Naive thymus-derived CD8-positive, alpha-beta T cell (primary cell): Measurements from ENCODE around the gene EXPH5. TPM values are rescaled to one million over a fixed set of nuclear protein-coding genes. Genes with fewer than 3 reads are reported as not detected.

Source experiments
- ATAC-seq, 2 donors: fragments of 150-1000 bp; cut with Tn5 transposase in 1 of 2; sonication (Bioruptor Pico), chemical (Tn5 transposase) in 1 of 2; 1 replicate in 1 of 2; 2 replicates in 1 of 2; pipeline ENCODE4 v1.10.0; 2021; ENCODE audit warnings: mild to moderate bottlenecking in 2 of 2, moderate library complexity in 2 of 2
- POLR2A ChIA-PET: fragments of 350-600 bp; sonication (Branson Sonifier 250); formaldehyde crosslinking; loops from one replicate; lab custom pipeline; 2021; ENCODE audit warnings: antibody characterized with exemption; lab: Charles Lee
- DNase-seq, 10 donors: peaks; one replicate each; pipeline versions ENCODE4 v3.0.0 to v3.0.0-alpha.2; 2020 to 2022
- H3K27ac Mint-ChIP-seq, 10 donors: one replicate each; pipeline ENCODE4 v1.8.0; 2020 to 2022; ENCODE audit warnings: mild to moderate bottlenecking in 10 of 10, mixed read lengths in 10 of 10, moderate library complexity in 4 of 10, inconsistent platforms in 1 of 10
- H3K27me3 Mint-ChIP-seq, 5 donors: one replicate each; pipeline ENCODE4 v1.8.0; 2021 to 2022; ENCODE audit warnings: mixed read lengths in 5 of 5
- H3K36me3 Mint-ChIP-seq, 3 donors: one replicate each; pipeline ENCODE4 v1.8.0; 2020 to 2022; ENCODE audit warnings: mixed read lengths in 3 of 3, mild to moderate bottlenecking in 2 of 3, inconsistent platforms in 1 of 3
- H3K4me1 Mint-ChIP-seq, 4 donors: one replicate each; pipeline ENCODE4 v1.8.0; 2021 to 2022; ENCODE audit warnings: mixed read lengths in 4 of 4
- H3K4me3 Mint-ChIP-seq, 10 donors: one replicate each; pipeline ENCODE4 v1.8.0; 2020 to 2022; ENCODE audit warnings: mild to moderate bottlenecking in 10 of 10, mixed read lengths in 10 of 10, moderate library complexity in 6 of 10, inconsistent platforms in 1 of 10
- H3K9me3 Mint-ChIP-seq, 9 donors: one replicate each; pipeline ENCODE4 v1.8.0; 2020 to 2022; ENCODE audit warnings: mixed read lengths in 9 of 9, mild to moderate bottlenecking in 3 of 9, inconsistent platforms in 1 of 9, moderate library complexity in 1 of 9
- polyA plus RNA-seq, 3 donors: library from polyadenylated mRNA; unstranded; fragments of 300-500 nt; fragmentation: Illumina TruSeq; gene quantifications; one replicate each; pipeline ENCODE4 v1.2.3, GENCODE V29; 2021
- total RNA-seq, 8 experiments: library from RNA in 2 of 8; stranded (reverse) in 2 of 8; gene quantifications; one replicate each; pipeline ENCODE4 v1.2.3 and lab custom pipeline; 2021 to 2026

Gene EXPH5
- total and polyA plus RNA-seq, 5 experiments from 2014 or later: 0.82 to 8.7 (median 2.3) TPM

DNA sequence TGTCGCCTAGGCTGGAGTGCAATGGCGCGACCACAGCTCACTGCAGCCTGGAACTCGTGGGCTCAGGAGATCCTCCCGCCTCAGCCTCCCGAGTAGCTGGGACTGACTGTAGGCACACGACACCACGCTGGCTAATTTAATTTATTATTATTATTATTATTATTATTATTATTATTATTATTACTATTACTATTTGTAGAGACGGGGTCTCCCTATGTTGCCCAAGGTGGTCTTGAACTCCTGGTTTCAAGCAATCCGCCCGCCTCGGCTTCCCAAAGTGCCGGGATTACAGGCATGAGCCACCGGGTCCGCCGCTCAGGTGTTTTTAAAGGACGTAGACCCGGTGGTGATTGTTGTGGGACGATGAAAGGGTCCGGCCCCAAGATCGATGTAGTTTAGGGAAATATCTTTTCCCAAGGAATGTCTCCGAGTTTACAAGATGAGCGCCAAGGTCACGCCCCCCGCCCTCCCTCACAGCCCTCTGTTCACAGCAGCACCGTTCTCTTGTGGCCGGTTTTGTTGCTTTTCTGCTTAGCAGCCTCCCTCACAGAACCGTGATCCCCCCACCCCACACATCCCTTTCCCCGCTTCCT lies 94.7 kb downstream of the EXPH5 start:
- POLR2A ChIA-PET: interaction anchor here (0.9 to 1.2 kb wide), 3 partner anchors 32 to 167 kb away, joined by 3 to 10 read pairs (median 3); partner anchors contain the start of genes C11orf65 and DDX10
- DNase-seq: no peak
- ATAC-seq: no peak
- H3K36me3 Mint-ChIP-seq: peaks cover 2 to 4% (median 3%) of the 10 kb centered on the region in 3 donors
- no peaks in the 10 kb centered on the region for H3K9me3 Mint-ChIP-seq
- H3K27me3 Mint-ChIP-seq: no peaks in the 10 kb centered on the region
- H3K27ac Mint-ChIP-seq: peak overlapping the region; percentile 78 to 96 (median 91)
- peak overlapping the region; percentile 82 to 96 (median 89) for H3K4me3 Mint-ChIP-seq
- peaks cover 9 to 34% (median 28%) of the 10 kb centered on the region in 4 donors for H3K4me1 Mint-ChIP-seq

DNA sequence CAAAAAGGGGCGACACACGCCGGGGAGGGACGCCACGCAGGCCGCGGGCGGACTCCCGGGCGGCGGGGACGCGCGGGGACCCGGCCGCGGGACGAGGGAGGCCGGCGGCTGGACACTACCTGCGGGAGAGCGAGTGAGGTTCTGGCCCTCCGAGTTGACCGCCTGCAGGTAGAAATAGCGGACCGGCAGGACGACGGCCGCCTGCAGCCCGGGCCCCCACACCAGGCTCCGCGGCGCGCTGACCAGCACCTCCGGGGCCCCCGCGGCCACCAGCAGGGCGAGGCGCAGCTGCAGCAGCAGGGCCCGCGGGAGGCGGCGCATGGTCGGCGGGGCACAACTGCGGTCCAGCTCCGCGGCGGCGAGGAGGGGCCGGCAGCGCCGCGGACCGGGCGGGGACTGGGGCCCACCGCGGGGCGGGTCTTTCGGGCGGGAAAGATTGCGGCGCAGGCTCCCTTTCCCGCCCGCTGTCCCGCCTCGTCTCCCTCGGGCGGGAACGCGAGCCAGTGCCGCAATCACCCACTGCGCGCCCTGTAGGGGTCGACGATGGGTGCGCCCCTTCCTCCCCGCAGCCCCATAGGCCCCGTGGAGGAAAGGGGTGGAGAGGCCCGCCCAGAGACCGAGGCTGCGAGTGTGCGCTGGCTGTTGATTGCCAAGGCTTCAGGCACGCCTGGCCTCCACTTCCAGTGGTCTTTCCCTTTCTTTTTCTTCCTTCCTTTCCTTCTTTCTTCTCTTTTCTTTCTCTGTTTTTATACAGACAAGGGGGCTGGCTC lies 95.3 kb downstream of the EXPH5 start, which contains the start of gene POGLUT3:
TSS of gene POGLUT3 (minus strand) at position 339 of the 770 bp plus-strand sequence. CDS start at position 321, 18 bp downstream.
- Mint-ChIP-seq H3K36me3 (peaks cover 2 to 4% (median 3%) of the 10 kb centered on the region in 3 donors), H3K4me3 (peak within 1 kb of the TSS; percentile 89 to 100 (median 96)), H3K27ac (peak within 1 kb of the TSS; percentile 95 to 100 (median 99)), H3K4me1 (peaks cover 9 to 36% (median 28%) of the 10 kb centered on the region in 4 donors), H3K9me3 (no peaks in the 10 kb centered on the region), H3K27me3 (no peaks in the 10 kb centered on the region)
- ATAC-seq: peak; percentile 66 to 68
- peak; percentile 25 to 72 (median 48) for DNase-seq
- POLR2A ChIA-PET: interaction anchor here (0.6 to 1.2 kb wide), 7 partner anchors 8 to 167 kb away, joined by 3 to 10 read pairs (median 3); partner anchors contain the start of genes C11orf65, DDX10 and EXPH5

- H3K27ac Mint-ChIP-seq: peak overlapping the region; percentile 95 to 100 (median 99)
- H3K9me3 Mint-ChIP-seq: no peaks in the 10 kb centered on the region
- peak overlapping the region; percentile 89 to 100 (median 96) for H3K4me3 Mint-ChIP-seq
- POLR2A ChIA-PET: interaction anchor here (0.6 to 1.2 kb wide), 7 partner anchors 8 to 168 kb away, joined by 3 to 10 read pairs (median 3); partner anchors contain the start of genes C11orf65, DDX10 and EXPH5
- H3K36me3 Mint-ChIP-seq: peaks cover 2 to 4% (median 3%) of the 10 kb centered on the region in 3 donors
- H3K4me1 Mint-ChIP-seq: peaks cover 9 to 36% (median 28%) of the 10 kb centered on the region in 4 donors
- no peaks in the 10 kb centered on the region for H3K27me3 Mint-ChIP-seq
- DNase-seq (peak; percentile 43 to 82 (median 71)), ATAC-seq (peak; percentile 81 to 83)
Observed at GRCh38 chr11:108497317-108498045, 96.1 kb downstream of the EXPH5 start.

DNA sequence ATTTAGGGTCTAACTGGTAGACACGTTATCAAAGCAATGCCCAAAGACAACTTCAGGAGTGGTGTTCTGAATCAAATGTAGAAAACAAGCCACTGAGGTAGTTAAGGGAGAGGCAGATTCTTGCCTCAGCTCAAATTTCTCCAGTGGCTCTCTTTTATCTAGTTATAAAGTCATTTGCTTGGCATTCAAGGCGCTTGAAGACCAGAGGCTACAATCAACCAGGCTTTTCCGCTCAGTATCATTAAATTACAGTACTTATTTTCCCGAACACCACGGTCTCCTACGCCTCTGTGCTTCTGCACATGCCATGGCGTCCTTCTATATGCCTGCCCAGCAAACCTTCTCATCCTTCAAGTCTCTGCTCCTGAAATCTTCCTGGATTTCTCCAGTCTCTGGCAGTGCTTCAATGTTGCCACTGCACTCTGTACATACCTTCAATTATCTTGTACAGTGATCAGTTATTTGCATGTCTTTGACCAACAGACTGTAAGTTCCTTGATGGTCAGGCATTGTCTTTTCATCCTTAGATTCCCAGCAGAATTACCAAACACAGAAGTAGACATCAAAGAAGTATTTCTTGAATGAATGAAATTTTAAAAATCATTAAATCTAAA lies 96.8 kb downstream of the EXPH5 start:
- no peaks in the 10 kb centered on the region for H3K9me3 Mint-ChIP-seq
- H3K27me3 Mint-ChIP-seq: no peaks in the 10 kb centered on the region
- ATAC-seq: no peak
- peak overlapping the region; percentile 89 to 100 (median 96) for H3K4me3 Mint-ChIP-seq
- peak in 1 of 10 donors; percentile 1 for DNase-seq
- POLR2A ChIA-PET: interaction anchor here (0.5 kb wide), 1 partner anchor 31 kb away, joined by 4 read pairs; no protein-coding TSS in a partner anchor
- peaks cover 2 to 4% (median 3%) of the 10 kb centered on the region in 3 donors for H3K36me3 Mint-ChIP-seq
- H3K27ac Mint-ChIP-seq: peak overlapping the region; percentile 95 to 100 (median 99)
- H3K4me1 Mint-ChIP-seq: peaks cover 9 to 36% (median 30%) of the 10 kb centered on the region in 4 donors

GRCh38 chr11:108495326-108495725 lies 98.2 kb downstream of the EXPH5 start:
- Mint-ChIP-seq H3K4me1 (peaks cover 9 to 36% (median 30%) of the 10 kb centered on the region in 4 donors), H3K27ac (peak overlapping the region in 7 of 10 donors; percentile 12 to 80 (median 50)), H3K4me3 (no peak overlapping the region), H3K27me3 (no peaks in the 10 kb centered on the region), H3K9me3 (no peaks in the 10 kb centered on the region), H3K36me3 (peaks cover 4 to 9% (median 8%) of the 10 kb centered on the region in 3 donors)
- POLR2A ChIA-PET: interaction anchor here (0.6 kb wide), 1 partner anchor 281 kb away, joined by 3 read pairs; no protein-coding TSS in a partner anchor
- DNase-seq (no peak), ATAC-seq (no peak)

DNA sequence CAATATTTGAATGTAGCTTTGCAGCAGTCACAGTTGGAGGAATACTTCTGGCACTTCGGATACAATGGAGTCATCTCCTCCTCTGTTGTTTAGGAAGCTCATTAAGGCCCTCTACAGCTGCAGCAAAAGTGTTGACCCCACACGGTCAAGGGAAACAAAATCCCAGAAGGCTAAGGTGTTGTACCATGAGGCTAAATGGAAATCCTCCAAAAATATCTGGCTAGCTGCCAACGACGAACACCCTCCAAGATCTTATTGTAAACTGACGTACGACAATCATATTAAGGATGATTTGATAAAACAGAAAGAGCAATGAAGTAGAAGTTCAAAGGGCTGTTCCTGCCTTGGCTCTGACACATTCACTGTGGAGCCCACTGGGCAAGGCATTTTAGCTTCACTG lies 99.4 kb downstream of the EXPH5 start:
- Mint-ChIP-seq H3K4me1 (peaks cover 9 to 36% (median 30%) of the 10 kb centered on the region in 4 donors), H3K4me3 (no peak overlapping the region), H3K27me3 (no peaks in the 10 kb centered on the region), H3K36me3 (peaks cover 4 to 20% (median 12%) of the 10 kb centered on the region in 3 donors), H3K27ac (peak overlapping the region in 8 of 10 donors; percentile 13 to 71 (median 34)), H3K9me3 (no peaks in the 10 kb centered on the region)
- ATAC-seq (no peak), DNase-seq (no peak)
- POLR2A ChIA-PET: interaction anchor here (0.6 kb wide), 1 partner anchor 19 kb away, joined by 4 read pairs; no protein-coding TSS in a partner anchor

DNA sequence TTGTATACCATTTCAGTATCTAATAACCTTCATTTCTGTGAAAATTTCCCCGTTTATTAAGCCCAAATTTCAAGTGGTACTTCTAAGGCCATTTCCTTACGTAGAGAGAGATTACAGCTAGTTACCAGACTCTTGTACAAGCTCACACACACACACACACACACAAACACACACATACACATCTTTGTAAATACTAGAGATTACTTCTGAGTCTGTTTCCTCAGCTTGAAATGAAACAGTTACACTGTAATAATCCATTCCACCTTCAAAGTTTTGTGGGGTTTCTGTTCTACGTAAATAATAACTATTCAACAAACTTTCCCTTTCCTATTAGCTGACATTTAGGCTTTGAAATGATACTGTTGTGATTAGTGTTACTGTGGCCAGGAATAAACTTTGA lies 101.6 kb downstream of the EXPH5 start:
- H3K4me1 Mint-ChIP-seq: peaks cover 7 to 29% (median 21%) of the 10 kb centered on the region in 4 donors
- no peak overlapping the region for H3K27ac Mint-ChIP-seq
- POLR2A ChIA-PET: no interaction called here
- H3K9me3 Mint-ChIP-seq: no peaks in the 10 kb centered on the region
- DNase-seq: no peak
- no peaks in the 10 kb centered on the region for H3K27me3 Mint-ChIP-seq
- no peak overlapping the region for H3K4me3 Mint-ChIP-seq
- peaks cover 9 to 40% (median 26%) of the 10 kb centered on the region in 3 donors for H3K36me3 Mint-ChIP-seq
- ATAC-seq: no peak

DNA sequence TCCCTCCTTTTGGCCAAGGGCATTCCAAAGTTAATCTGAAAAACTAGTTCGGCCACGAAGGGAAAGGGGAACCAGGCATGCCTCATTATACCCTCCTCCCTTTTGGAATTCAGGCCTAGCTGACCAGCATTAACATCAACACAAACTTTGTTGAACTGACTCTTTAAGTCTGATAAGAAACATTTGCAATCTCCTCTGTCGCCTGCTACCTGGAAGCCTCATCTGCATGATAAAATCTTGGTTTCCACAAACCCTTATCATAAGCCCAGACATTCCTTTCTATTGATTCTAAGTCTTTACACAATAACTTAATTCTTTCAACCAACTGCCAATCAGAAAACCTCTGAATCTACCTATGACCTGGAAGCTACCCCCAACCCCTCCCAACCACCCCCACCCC lies 106.7 kb downstream of the EXPH5 start:
- H3K4me3 Mint-ChIP-seq: no peak overlapping the region
- ATAC-seq (no peak), DNase-seq (no peak)
- H3K36me3 Mint-ChIP-seq: peaks cover 12 to 81% (median 33%) of the 10 kb centered on the region in 3 donors
- H3K4me1 Mint-ChIP-seq: peaks cover 0 to 2% (median under 1%) of the 10 kb centered on the region in 4 donors
- no peaks in the 10 kb centered on the region for H3K27me3 Mint-ChIP-seq
- H3K27ac Mint-ChIP-seq: no peak overlapping the region
- H3K9me3 Mint-ChIP-seq: no peaks in the 10 kb centered on the region
- POLR2A ChIA-PET: no interaction called here

- DNase-seq (no peak), ATAC-seq (no peak)
- Mint-ChIP-seq H3K27ac (no peak overlapping the region), H3K9me3 (no peaks in the 10 kb centered on the region), H3K36me3 (peaks cover 12 to 86% (median 37%) of the 10 kb centered on the region in 3 donors), H3K4me1 (peaks cover 0 to 2% (median 0%) of the 10 kb centered on the region in 4 donors), H3K4me3 (no peak overlapping the region), H3K27me3 (no peaks in the 10 kb centered on the region)
- POLR2A ChIA-PET: no interaction called here
Observed at GRCh38 chr11:108486331-108486730, 107.2 kb downstream of the EXPH5 start.

GRCh38 chr11:108483163-108483562 lies 110.4 kb downstream of the EXPH5 start:
- no peaks in the 10 kb centered on the region for H3K27me3 Mint-ChIP-seq
- ATAC-seq (no peak), DNase-seq (no peak)
- no peaks in the 10 kb centered on the region for H3K4me1 Mint-ChIP-seq
- POLR2A ChIA-PET: no interaction called here
- H3K36me3 Mint-ChIP-seq: peaks cover 8 to 77% (median 24%) of the 10 kb centered on the region in 3 donors
- no peak overlapping the region for H3K4me3 Mint-ChIP-seq
- no peaks in the 10 kb centered on the region for H3K9me3 Mint-ChIP-seq
- H3K27ac Mint-ChIP-seq: no peak overlapping the region

DNA sequence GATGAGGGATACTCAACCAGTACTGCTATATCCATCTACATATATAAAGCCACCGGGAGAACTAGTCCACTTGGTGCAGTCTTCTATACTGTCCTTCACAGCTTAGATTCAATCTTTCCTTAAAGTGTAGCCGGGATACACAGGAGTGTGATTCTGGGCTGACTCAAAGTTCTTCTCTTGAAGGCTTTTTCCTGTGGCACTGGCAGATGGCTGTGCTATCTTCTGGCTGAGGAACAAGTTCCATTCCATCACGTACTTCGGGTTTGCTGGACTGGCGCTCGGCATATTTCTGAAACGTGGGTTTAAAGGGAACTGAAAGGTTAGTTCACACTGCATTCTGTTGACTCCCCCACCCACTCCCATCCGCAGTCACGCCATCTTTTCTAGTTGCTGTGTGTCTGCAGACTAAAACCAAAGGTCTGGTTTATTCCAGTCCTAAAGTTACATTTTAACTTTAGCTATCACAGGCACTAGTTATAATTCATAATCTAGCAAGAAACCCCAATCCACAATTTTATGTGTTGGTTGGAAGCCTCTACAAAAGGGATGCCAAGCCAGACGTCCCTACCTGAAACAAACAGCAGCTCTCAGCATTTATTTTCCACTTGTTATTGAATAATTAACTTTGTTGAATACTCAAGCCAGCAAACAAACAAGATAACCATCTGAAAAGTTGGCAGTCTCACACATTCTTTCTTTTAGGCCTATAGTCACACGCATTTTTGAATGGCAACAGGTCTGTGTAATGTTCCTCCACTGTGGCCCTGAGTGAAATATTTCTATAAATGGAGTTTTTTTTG lies 118.7 kb downstream of the EXPH5 start:
- Mint-ChIP-seq H3K27ac (peak overlapping the region in 1 of 10 donors; percentile 11), H3K36me3 (peaks cover 0 to 57% (median 28%) of the 10 kb centered on the region in 3 donors), H3K27me3 (no peaks in the 10 kb centered on the region), H3K4me3 (no peak overlapping the region), H3K9me3 (no peaks in the 10 kb centered on the region), H3K4me1 (no peaks in the 10 kb centered on the region)
- POLR2A ChIA-PET: no interaction called here
- ATAC-seq: no peak
- no peak for DNase-seq
